Measurements from ENCODE around the gene MED19. TPM values are rescaled to one million over a fixed set of nuclear protein-coding genes. Genes with fewer than 3 reads are reported as not detected.
A peak's percentile ranks its signal among the peaks of the same experiment; 100 is the strongest.

The MED19 gene
- total RNA-seq, 1 experiment from 2014 or later = 17.6 TPM

DNA sequence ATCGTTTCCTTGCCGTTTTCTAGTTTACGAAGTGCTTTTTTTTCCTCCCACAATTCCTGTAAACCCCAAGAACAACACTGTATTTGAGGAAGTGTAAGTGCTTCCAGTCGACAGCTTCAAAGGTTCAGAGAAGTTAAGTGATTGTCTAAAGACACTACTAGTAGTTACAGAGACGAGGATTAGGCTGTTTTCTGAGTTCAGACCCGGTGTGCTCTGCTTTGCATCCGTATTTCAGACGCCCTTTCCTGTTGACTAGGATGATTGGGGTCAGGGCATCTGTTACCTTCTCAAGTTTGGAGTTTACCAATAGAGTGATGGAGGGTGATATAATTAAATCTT, 54.0 kb downstream of the MED19 start:
- Histone ChIP-seq H2BK20ac (ENCODE audit: low read depth, low read length, poor library complexity, severe bottlenecking) (no peak overlapping the region), H4K91ac (ENCODE audit: insufficient read length, low read depth, low read length) (no peak overlapping the region), H4K5ac (ENCODE audit: insufficient read length, low read depth, low read length) (no peak overlapping the region), H2BK12ac (ENCODE audit: insufficient read length, low read depth, low read length) (no peak overlapping the region), H3K18ac (ENCODE audit: insufficient read length, low read depth, low read length) (no peak overlapping the region), H3K56ac (ENCODE audit: insufficient read length, low read depth, low read length) (no peak overlapping the region), H3K27ac (ENCODE audit: insufficient read length, low read depth, low read length) (peak overlapping the region; percentile 22), H3K4me1 (ENCODE audit: insufficient read depth, low read length) (no peaks in the 10 kb centered on the region), H3K23ac (ENCODE audit: insufficient read length, low read depth, low read length) (no peak overlapping the region), H3T11ph (ENCODE audit: low read length) (no peak overlapping the region), H3K27me3 (ENCODE audit: insufficient read depth, low read length) (no peaks in the 10 kb centered on the region), H3K9ac (ENCODE audit: extremely low read depth, insufficient read length, low read length) (peak overlapping the region; percentile 83), H4K20me1 (ENCODE audit: control insufficient read depth, insufficient read depth, insufficient read length) (no peaks in the 10 kb centered on the region), H2BK120ac (ENCODE audit: low read depth, low read length, poor library complexity, severe bottlenecking) (no peak overlapping the region), H2BK5ac (ENCODE audit: insufficient read length, low read length) (no peak overlapping the region), H3K14ac (ENCODE audit: insufficient read depth, low read length) (no peak overlapping the region), H3K4ac (ENCODE audit: low read depth, low read length) (no peak overlapping the region), H3K79me2 (ENCODE audit: insufficient read depth, low read length) (peaks cover 5% of the 10 kb centered on the region; the same call in 1 of the 2 replicates), H3K9me3 (ENCODE audit: control insufficient read depth, low read depth, low read length) (no peaks in the 10 kb centered on the region), H2AFZ (ENCODE audit: low read length) (no peak overlapping the region), H3K79me1 (ENCODE audit: insufficient read depth, low read depth, low read length, poor library complexity, severe bottlenecking) (no peaks in the 10 kb centered on the region), H2BK15ac (ENCODE audit: low read depth, low read length) (no peak overlapping the region), H2AK5ac (ENCODE audit: insufficient read length, low read length) (no peak overlapping the region), H3K4me2 (ENCODE audit: insufficient read depth, insufficient read length, low read length) (peak overlapping the region; percentile 96), H3K23me2 (ENCODE audit: insufficient read length, low read depth, low read length, poor library complexity, severe bottlenecking) (peaks cover 7% of the 10 kb centered on the region), H4K8ac (replicated peaks; ENCODE audit: insufficient read length, low read depth, low read length) (no peak overlapping the region)
- no CpG with 5 or more reads among the region's 8 CpGs for WGBS (ENCODE audit: extremely low coverage, insufficient read length, low lambda C conversion rate)
- Mint-ChIP-seq H3K9me3 (no peaks in the 10 kb centered on the region; a peak in 1 of 5 replicates), H3K4me3 (peak overlapping the region; percentile 94 to 100), H3K27me3 (ENCODE audit: low read depth) (peaks cover 28% of the 10 kb centered on the region), H3K4me1 (peaks cover 9 to 26% of the 10 kb centered on the region in 2 experiments), H3K27ac (peak overlapping the region; percentile 86 to 99 (median 92); a peak in 4 of 7 replicates), H3K36me3 (ENCODE audit: insufficient read depth in 1 of 3, low read depth in 3 of 3) (peaks cover 18 to 39% (median 32%) of the 10 kb centered on the region in 3 experiments)
- TF ChIP-seq, protein P1, sequence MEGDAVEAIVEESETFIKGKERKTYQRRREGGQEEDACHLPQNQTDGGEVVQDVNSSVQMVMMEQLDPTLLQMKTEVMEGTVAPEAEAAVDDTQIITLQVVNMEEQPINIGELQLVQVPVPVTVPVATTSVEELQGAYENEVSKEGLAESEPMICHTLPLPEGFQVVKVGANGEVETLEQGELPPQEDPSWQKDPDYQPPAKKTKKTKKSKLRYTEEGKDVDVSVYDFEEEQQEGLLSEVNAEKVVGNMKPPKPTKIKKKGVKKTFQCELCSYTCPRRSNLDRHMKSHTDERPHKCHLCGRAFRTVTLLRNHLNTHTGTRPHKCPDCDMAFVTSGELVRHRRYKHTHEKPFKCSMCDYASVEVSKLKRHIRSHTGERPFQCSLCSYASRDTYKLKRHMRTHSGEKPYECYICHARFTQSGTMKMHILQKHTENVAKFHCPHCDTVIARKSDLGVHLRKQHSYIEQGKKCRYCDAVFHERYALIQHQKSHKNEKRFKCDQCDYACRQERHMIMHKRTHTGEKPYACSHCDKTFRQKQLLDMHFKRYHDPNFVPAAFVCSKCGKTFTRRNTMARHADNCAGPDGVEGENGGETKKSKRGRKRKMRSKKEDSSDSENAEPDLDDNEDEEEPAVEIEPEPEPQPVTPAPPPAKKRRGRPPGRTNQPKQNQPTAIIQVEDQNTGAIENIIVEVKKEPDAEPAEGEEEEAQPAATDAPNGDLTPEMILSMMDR (conservative IDR thresholded peaks at IDR 0.05) = no peak
- DNase-seq = no peak
